ENCODE data around the gene ADAM23. TPM values are rescaled to one million over a fixed set of nuclear protein-coding genes. Genes with fewer than 3 reads are reported as not detected.

The ADAM23 gene
- total RNA-seq, 2 donors from 2014 or later: under 0.01 to 0.26 TPM

DNA sequence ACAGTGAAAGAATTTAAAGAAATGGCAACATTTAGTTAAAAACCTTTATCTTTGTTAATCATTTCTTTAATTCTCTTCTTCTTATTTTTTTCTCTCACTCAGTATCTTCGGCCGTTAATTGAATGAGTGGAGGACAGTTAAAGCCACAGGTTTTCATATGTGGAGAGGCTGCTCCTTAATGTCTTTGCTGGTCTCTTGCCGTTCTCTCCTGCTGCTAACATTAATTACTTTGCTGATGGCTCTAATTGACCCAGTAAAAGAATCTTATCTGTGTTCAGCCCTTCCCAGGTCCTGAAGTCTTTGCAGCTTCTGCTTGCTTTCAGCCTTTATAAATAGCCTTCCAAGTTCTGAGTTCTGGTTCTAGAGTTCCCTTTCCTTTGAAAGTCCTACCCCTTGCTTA lies 77.1 kb downstream of the ADAM23 start:
- H3K4me1 ChIP-seq: no peaks in the 10 kb centered on the region
- 57 to 61% methylated on average over 3 of the region's 3 CpGs for WGBS, 2 donors
- intact Hi-C loops (cut with DNase I): no loop called here
- H3K27ac ChIP-seq: no peak overlapping the region
- H3K36me3 ChIP-seq (replicated peaks in 1 of 2; ENCODE audit: insufficient read depth in 1 of 2, low read depth in 2 of 2): no peaks in the 10 kb centered on the region
- TF ChIP-seq, protein P1, sequence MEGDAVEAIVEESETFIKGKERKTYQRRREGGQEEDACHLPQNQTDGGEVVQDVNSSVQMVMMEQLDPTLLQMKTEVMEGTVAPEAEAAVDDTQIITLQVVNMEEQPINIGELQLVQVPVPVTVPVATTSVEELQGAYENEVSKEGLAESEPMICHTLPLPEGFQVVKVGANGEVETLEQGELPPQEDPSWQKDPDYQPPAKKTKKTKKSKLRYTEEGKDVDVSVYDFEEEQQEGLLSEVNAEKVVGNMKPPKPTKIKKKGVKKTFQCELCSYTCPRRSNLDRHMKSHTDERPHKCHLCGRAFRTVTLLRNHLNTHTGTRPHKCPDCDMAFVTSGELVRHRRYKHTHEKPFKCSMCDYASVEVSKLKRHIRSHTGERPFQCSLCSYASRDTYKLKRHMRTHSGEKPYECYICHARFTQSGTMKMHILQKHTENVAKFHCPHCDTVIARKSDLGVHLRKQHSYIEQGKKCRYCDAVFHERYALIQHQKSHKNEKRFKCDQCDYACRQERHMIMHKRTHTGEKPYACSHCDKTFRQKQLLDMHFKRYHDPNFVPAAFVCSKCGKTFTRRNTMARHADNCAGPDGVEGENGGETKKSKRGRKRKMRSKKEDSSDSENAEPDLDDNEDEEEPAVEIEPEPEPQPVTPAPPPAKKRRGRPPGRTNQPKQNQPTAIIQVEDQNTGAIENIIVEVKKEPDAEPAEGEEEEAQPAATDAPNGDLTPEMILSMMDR (IDR thresholded peaks at IDR 0.05): no peak
- no peak for TF ChIP-seq POLR2A (IDR thresholded peaks at IDR 0.05)
- H3K27me3 ChIP-seq: no peaks in the 10 kb centered on the region
- no peaks in the 10 kb centered on the region for H3K9me3 ChIP-seq
- DNase-seq: no peak
- no peak overlapping the region for H3K4me3 ChIP-seq
- no peak for ATAC-seq

DNA sequence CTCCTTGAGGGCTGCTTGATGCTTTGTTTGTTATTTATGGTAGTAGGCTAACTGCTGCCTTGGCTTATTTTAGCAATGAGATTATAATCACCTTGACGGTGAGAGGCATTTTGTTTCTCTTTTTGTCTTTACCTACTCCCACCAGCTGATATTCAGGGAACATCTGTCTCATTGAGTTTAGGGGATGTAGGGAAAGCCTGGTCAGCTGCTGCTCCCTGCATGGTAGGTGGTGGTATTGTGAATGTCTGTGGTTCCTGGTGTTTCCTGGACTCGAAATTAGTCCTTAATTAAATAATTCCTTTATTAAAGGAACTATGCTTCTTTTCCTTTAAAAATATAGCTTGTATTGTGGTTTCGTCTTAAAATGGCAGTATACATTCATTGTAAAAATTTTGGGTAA lies 77.8 kb downstream of the ADAM23 start:
- no peak for DNase-seq
- Histone ChIP-seq H3K36me3 (replicated peaks in 1 of 2; ENCODE audit: insufficient read depth in 1 of 2, low read depth in 2 of 2) (no peaks in the 10 kb centered on the region), H3K4me1 (no peaks in the 10 kb centered on the region), H3K9me3 (no peaks in the 10 kb centered on the region), H3K27ac (no peak overlapping the region), H3K27me3 (no peaks in the 10 kb centered on the region), H3K4me3 (no peak overlapping the region)
- ATAC-seq: no peak
- TF ChIP-seq, protein P1 (IDR thresholded peaks at IDR 0.05): no peak
- no peak for TF ChIP-seq POLR2A (IDR thresholded peaks at IDR 0.05)
- WGBS, 2 donors: 46 to 53% methylated on average over 3 of the region's 3 CpGs
- intact Hi-C loops (cut with DNase I): no loop called here

DNA sequence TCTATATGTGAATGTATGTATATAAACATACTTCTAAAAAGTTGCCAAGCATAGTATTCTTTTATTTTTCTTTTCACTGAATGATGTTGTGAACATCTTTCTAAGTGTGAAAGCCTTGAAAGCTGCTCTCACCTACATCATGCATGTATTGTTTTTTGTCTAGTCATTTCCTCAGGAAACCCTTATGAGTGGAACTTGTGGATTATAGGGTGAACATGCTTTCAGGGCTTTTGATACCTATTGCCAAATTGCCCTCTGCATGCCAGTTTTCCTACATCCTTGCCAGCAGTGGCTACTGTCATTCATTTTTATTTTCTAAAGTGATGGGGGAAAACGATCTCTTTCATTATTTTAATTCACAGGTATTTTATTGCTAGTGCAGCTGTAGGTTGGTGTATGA lies 78.3 kb downstream of the ADAM23 start:
- H3K9me3 ChIP-seq: no peaks in the 10 kb centered on the region
- intact Hi-C loops (cut with DNase I): no loop called here
- no peaks in the 10 kb centered on the region for H3K27me3 ChIP-seq
- DNase-seq (no peak), ATAC-seq (no peak)
- no peak overlapping the region for H3K27ac ChIP-seq
- 58 to 62% methylated on average over 1 of the region's 1 CpG for WGBS, 2 donors
- TF ChIP-seq, protein P1 (IDR thresholded peaks at IDR 0.05): no peak
- TF ChIP-seq POLR2A (IDR thresholded peaks at IDR 0.05): no peak
- H3K36me3 ChIP-seq (replicated peaks in 1 of 2; ENCODE audit: insufficient read depth in 1 of 2, low read depth in 2 of 2): no peaks in the 10 kb centered on the region
- no peak overlapping the region for H3K4me3 ChIP-seq
- H3K4me1 ChIP-seq: no peaks in the 10 kb centered on the region

DNA sequence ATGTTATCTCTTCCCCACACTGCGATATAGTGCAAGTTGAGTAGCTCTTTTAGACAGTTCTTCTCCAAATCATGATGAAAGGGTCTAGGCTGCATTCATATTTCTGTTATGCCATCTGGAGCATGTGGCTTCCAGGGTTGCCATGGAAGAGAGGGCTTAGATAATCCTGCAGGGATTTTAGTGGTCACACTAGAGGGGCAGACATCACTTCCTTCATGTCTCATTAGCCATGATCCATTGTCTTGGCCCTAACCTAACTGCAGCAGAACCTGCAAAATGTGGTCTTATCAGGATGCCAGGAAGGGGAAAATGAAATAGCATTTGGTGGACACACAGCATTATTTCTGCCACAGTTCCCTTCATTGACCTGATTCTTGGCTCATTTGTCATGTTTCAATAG lies 83.1 kb downstream of the ADAM23 start:
- intact Hi-C loops (cut with DNase I): no loop called here
- no peak for DNase-seq
- 33 to 93% methylated on average over 1 of the region's 1 CpG for WGBS, 2 donors

DNA sequence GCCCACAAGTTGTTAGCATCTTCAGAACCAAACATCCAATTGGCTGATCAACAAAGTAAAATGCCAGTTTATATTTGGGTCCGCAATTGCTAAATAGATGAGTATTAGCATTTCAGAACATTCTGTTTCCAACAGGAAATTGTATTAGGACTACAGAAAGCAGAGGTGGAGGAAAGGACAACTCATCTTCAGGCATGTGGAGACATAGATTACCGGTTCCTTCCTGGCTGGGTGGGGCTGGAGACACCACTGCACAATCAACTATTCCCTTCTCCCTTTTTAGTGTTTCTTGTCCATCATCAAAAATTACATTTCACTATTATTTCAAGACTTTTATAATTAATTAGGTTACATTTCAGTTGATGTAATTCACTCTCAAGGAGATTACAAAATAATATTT lies 83.8 kb downstream of the ADAM23 start:
- 77 to 83% methylated on average over 2 of the region's 2 CpGs for WGBS, 2 donors
- no peaks in the 10 kb centered on the region for H3K27me3 ChIP-seq
- no peaks in the 10 kb centered on the region for H3K4me1 ChIP-seq
- TF ChIP-seq POLR2A (IDR thresholded peaks at IDR 0.05): no peak
- TF ChIP-seq, protein P1 (IDR thresholded peaks at IDR 0.05): no peak
- H3K4me3 ChIP-seq: no peak overlapping the region
- H3K27ac ChIP-seq: no peak overlapping the region
- no peaks in the 10 kb centered on the region for H3K9me3 ChIP-seq
- intact Hi-C loops (cut with DNase I): no loop called here
- H3K36me3 ChIP-seq (replicated peaks in 1 of 2; ENCODE audit: insufficient read depth in 1 of 2, low read depth in 2 of 2): no peaks in the 10 kb centered on the region
- ATAC-seq: no peak
- DNase-seq: no peak

More for the DNA sequence above, 83.1 kb downstream of the ADAM23 start:
- H3K4me1 ChIP-seq: no peaks in the 10 kb centered on the region
- H3K27ac ChIP-seq: no peak overlapping the region
- no peak for ATAC-seq
- no peaks in the 10 kb centered on the region for H3K9me3 ChIP-seq
- TF ChIP-seq, protein P1 (IDR thresholded peaks at IDR 0.05): no peak
- no peak for TF ChIP-seq POLR2A (IDR thresholded peaks at IDR 0.05)
- H3K27me3 ChIP-seq: no peaks in the 10 kb centered on the region
- no peak overlapping the region for H3K4me3 ChIP-seq
- no peaks in the 10 kb centered on the region for H3K36me3 ChIP-seq (replicated peaks in 1 of 2; ENCODE audit: insufficient read depth in 1 of 2, low read depth in 2 of 2)

Measured in body of pancreas (tissue), 4 donors.